CD14-positive monocyte (primary cell): ENCODE data around the gene MIOX. TPM values are rescaled to one million over a fixed set of nuclear protein-coding genes. Genes with fewer than 3 reads are reported as not detected.

Experiments used
- DNase-seq, 3 donors: peaks; one replicate each; pipeline ENCODE4 v3.0.0-alpha.2; 2011 to 2022
- H2AFZ ChIP-seq: 2 replicates; pipeline ENCODE4 v1.6.0; 2012; ENCODE audit warnings: mild to moderate bottlenecking, low read depth, low read length, inconsistent platforms; ENCODE audit not compliant: insufficient read depth, poor library complexity, severe bottlenecking
- H3K27ac ChIP-seq, 2 donors: 1 replicate in 1 of 2; 2 replicates in 1 of 2; pipeline ENCODE4 v1.5.1; 2012 to 2013; ENCODE audit warnings: low read length in 2 of 2, control low read depth in 1 of 2, inconsistent platforms in 1 of 2, low read depth in 1 of 2, mild to moderate bottlenecking in 1 of 2
- H3K27me3 ChIP-seq, 2 donors: one replicate each; pipeline versions ENCODE4 v1.6.0 to v1.6.1; 2011 to 2013; ENCODE audit warnings: low read length in 2 of 2; ENCODE audit not compliant: control insufficient read depth in 2 of 2, insufficient read depth in 2 of 2
- H3K36me3 ChIP-seq, 2 donors: replicated peaks in 1 of 2; 1 replicate in 1 of 2; 2 replicates in 1 of 2; pipeline versions ENCODE4 v1.5.1 to v1.6.1; 2012 to 2013; ENCODE audit warnings: low read length in 2 of 2, control low read depth in 1 of 2, inconsistent platforms in 1 of 2, mild to moderate bottlenecking in 1 of 2; ENCODE audit not compliant: insufficient read depth in 2 of 2, control insufficient read depth in 1 of 2
- H3K4me1 ChIP-seq, 2 donors: 1 replicate in 1 of 2; 2 replicates in 1 of 2; pipeline versions ENCODE4 v1.5.1 to v1.6.1; 2012 to 2013; ENCODE audit warnings: low read length in 2 of 2, control low read depth in 1 of 2, inconsistent platforms in 1 of 2, mild to moderate bottlenecking in 1 of 2, moderate library complexity in 1 of 2; ENCODE audit not compliant: insufficient read depth in 2 of 2, control insufficient read depth in 1 of 2
- H3K4me2 ChIP-seq: replicated peaks from 2 replicates; pipeline ENCODE3; 2012; ENCODE audit warnings: low read length, moderate library complexity, mild to moderate bottlenecking; ENCODE audit not compliant: poor library complexity, severe bottlenecking; ENCODE audit errors: extremely low read depth
- H3K4me3 ChIP-seq, 3 experiments: fragments of 200-600 bp in 1 of 3; sonication (generic) in 1 of 3; replicated peaks in 1 of 3; 1 replicate in 2 of 3; 2 replicates in 1 of 3; pipeline ENCODE4 v1.5.1; 2011 to 2013; ENCODE audit warnings: low read length in 3 of 3, mild to moderate bottlenecking in 3 of 3, control low read depth in 2 of 3, low read depth in 2 of 3, inconsistent platforms in 1 of 3, moderate library complexity in 1 of 3
- H3K79me2 ChIP-seq: 2 replicates; pipeline ENCODE4 v1.6.0; 2012; ENCODE audit warnings: mild to moderate bottlenecking, control low read depth, inconsistent platforms, low read length, moderate library complexity; ENCODE audit not compliant: insufficient read depth
- H3K9ac ChIP-seq: 2 replicates; pipeline ENCODE4 v1.6.0; 2017; ENCODE audit warnings: low read length, mild to moderate bottlenecking; ENCODE audit not compliant: insufficient read depth, poor library complexity, severe bottlenecking
- H3K9me3 ChIP-seq, 2 donors: replicated peaks in 1 of 2; 1 replicate in 1 of 2; 2 replicates in 1 of 2; pipeline versions ENCODE4 v1.5.1 to v1.6.1; 2012 to 2013; ENCODE audit warnings: low read length in 2 of 2, control low read depth in 1 of 2; ENCODE audit not compliant: control insufficient read depth in 1 of 2, insufficient read depth in 1 of 2
- H4K20me1 ChIP-seq: 2 replicates; pipeline ENCODE4 v1.6.0; 2012; ENCODE audit warnings: mild to moderate bottlenecking, low read length, control low read depth, moderate library complexity; ENCODE audit not compliant: insufficient read depth
- H3K27ac Mint-ChIP-seq, 7 donors: one replicate each; pipeline ENCODE4 v1.8.0; 2020; ENCODE audit warnings: mild to moderate bottlenecking in 7 of 7, mixed read lengths in 7 of 7, moderate library complexity in 6 of 7, inconsistent platforms in 2 of 7
- H3K27me3 Mint-ChIP-seq, 3 donors: one replicate each; pipeline ENCODE4 v1.8.0; 2021 to 2022; ENCODE audit warnings: low read depth in 3 of 3, mild to moderate bottlenecking in 3 of 3, mixed read lengths in 3 of 3, moderate library complexity in 3 of 3, inconsistent platforms in 1 of 3
- H3K36me3 Mint-ChIP-seq, 2 donors: one replicate each; pipeline ENCODE4 v1.8.0; 2020; ENCODE audit warnings: mixed read lengths in 2 of 2, inconsistent platforms in 1 of 2, mild to moderate bottlenecking in 1 of 2
- H3K4me1 Mint-ChIP-seq: one replicate; pipeline ENCODE4 v1.8.0; 2020; ENCODE audit warnings: mild to moderate bottlenecking, mixed read lengths
- H3K4me3 Mint-ChIP-seq, 2 donors: one replicate each; pipeline ENCODE4 v1.8.0; 2020; ENCODE audit warnings: mild to moderate bottlenecking in 2 of 2, mixed read lengths in 2 of 2, moderate library complexity in 1 of 2
- H3K9me3 Mint-ChIP-seq, 7 donors: one replicate each; pipeline ENCODE4 v1.8.0; 2020 to 2022; ENCODE audit warnings: mixed read lengths in 7 of 7, mild to moderate bottlenecking in 6 of 7, moderate library complexity in 6 of 7, inconsistent platforms in 2 of 7
- WGBS: methylation state at CpG from one replicate; pipeline ENCODE4 v1.1.5; 2013; ENCODE audit warnings: missing lambda C conversion rate; ENCODE audit not compliant: insufficient coverage; 5-methylcytosine and 5-hydroxymethylcytosine counted together
- intact Hi-C, 2 donors: fragments of 100-400 bp; cut with micrococcal nuclease; formaldehyde crosslinking; loops; one replicate each; pipeline versions ENCODE4 v1.15.0 to v1.15.1; 2023
- polyA plus RNA-seq, 3 donors: library from polyadenylated mRNA; depleted of rRNA in 1 of 3; unstranded in 2 of 3; stranded (reverse) in 1 of 3; fragments of 300-500 nt in 2 of 3; fragments of >200 nt in 1 of 3; fragmentation: Illumina TruSeq in 2 of 3; gene quantifications; 1 replicate in 2 of 3; 2 replicates in 1 of 3; pipeline ENCODE4 v1.2.3, GENCODE V29; 2012 to 2021
- TF ChIP-seq, protein P1 (sequence below): fragments of 200-600 bp; IDR thresholded peaks from one replicate; pipeline ENCODE4 v1.8.0; 2022; ENCODE audit warnings: antibody characterized with exemption, mild to moderate bottlenecking

Gene MIOX
- polyA plus RNA-seq, 3 donors, result not detected

DNA sequence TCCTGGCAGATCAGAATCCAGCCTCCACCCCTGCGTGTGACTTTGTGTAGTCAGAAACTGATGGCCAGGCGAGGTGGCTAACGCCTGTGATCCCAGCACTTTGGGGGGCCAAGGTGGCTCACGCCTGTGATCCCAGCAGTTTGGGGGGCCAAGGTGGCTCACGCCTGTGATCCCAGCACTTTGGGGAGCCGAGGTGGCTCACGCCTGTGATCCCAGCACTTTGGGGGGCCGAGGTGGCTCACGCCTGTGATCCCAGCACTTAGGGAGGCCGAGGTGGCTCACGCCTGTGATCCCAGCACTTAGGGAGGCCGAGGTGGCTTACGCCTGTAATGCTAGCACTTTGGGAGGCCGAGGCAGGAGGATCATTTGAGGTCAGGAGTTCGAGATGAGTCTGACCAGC lies 26.5 kb downstream of the MIOX start:
- peaks cover 12% of the 10 kb centered on the region for H3K4me1 Mint-ChIP-seq
- H3K27me3 Mint-ChIP-seq, result peaks cover 0 to 3% (median 2%) of the 10 kb centered on the region in 3 donors
- peaks cover 10 to 11% of the 10 kb centered on the region in 2 donors for H3K4me1 ChIP-seq
- H3K27ac Mint-ChIP-seq, result peak overlapping the region in 1 of 7 donors; percentile 42
- intact Hi-C loops, result loop anchor here in 1 of 2 donors (5.0 kb wide), 1 partner anchor 64 kb away; the partner anchor contains the start of gene CPT1B
- 97% methylated on average over 15 of the region's 15 CpGs for WGBS
- H3K79me2 ChIP-seq, result peaks cover 85% of the 10 kb centered on the region
- no peak overlapping the region for H3K4me2 ChIP-seq
- H3K27ac ChIP-seq, result no peak overlapping the region
- peaks cover 5% of the 10 kb centered on the region for H4K20me1 ChIP-seq
- H3K4me3 Mint-ChIP-seq, result no peak overlapping the region
- peaks cover 17 to 32% of the 10 kb centered on the region in 2 donors for H3K36me3 ChIP-seq
- H3K36me3 Mint-ChIP-seq, result peaks cover 15 to 38% of the 10 kb centered on the region in 2 donors
- TF ChIP-seq, protein P1, sequence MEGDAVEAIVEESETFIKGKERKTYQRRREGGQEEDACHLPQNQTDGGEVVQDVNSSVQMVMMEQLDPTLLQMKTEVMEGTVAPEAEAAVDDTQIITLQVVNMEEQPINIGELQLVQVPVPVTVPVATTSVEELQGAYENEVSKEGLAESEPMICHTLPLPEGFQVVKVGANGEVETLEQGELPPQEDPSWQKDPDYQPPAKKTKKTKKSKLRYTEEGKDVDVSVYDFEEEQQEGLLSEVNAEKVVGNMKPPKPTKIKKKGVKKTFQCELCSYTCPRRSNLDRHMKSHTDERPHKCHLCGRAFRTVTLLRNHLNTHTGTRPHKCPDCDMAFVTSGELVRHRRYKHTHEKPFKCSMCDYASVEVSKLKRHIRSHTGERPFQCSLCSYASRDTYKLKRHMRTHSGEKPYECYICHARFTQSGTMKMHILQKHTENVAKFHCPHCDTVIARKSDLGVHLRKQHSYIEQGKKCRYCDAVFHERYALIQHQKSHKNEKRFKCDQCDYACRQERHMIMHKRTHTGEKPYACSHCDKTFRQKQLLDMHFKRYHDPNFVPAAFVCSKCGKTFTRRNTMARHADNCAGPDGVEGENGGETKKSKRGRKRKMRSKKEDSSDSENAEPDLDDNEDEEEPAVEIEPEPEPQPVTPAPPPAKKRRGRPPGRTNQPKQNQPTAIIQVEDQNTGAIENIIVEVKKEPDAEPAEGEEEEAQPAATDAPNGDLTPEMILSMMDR, result no peak
- no peaks in the 10 kb centered on the region for H3K9me3 Mint-ChIP-seq
- no peaks in the 10 kb centered on the region for H3K27me3 ChIP-seq
- DNase-seq, result no peak
- no peaks in the 10 kb centered on the region for H3K9me3 ChIP-seq
- no peak overlapping the region for H3K4me3 ChIP-seq
- no peak overlapping the region for H2AFZ ChIP-seq
- no peak overlapping the region for H3K9ac ChIP-seq

DNA sequence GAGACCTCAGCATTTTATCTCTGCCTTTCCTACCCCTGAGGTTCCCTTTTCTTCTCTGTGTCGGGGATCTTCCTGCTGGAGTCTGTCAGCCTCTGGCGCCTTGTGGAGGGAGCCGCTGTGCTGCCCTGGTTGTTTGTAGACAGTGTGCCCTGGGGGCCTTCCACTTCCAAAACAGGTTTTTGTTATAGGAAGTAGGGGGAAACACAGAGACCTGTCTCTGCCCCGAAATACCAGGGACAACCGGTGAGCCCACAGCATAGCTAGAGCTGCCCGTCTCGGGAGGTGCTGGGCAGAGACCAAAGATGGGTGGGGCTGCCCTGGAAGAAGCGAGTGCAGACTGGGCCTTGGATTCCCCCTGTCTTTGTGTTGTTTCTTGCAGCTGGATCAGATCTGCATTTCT lies 29.4 kb downstream of the MIOX start:
- H3K9ac ChIP-seq, result no peak overlapping the region
- H3K27ac ChIP-seq, result no peak overlapping the region
- WGBS, result 96% methylated on average over 5 of the region's 8 CpGs
- peaks cover 22 to 56% of the 10 kb centered on the region in 2 donors for H3K36me3 Mint-ChIP-seq
- H3K4me1 Mint-ChIP-seq, result no peaks in the 10 kb centered on the region
- intact Hi-C loops, result no loop called here
- no peaks in the 10 kb centered on the region for H3K9me3 ChIP-seq
- DNase-seq, result no peak
- TF ChIP-seq, protein P1, result no peak
- H3K4me1 ChIP-seq, result no peaks in the 10 kb centered on the region
- H3K27ac Mint-ChIP-seq, result no peak overlapping the region
- peaks cover 57% of the 10 kb centered on the region for H3K79me2 ChIP-seq
- no peak overlapping the region for H3K4me2 ChIP-seq
- no peak overlapping the region for H3K4me3 Mint-ChIP-seq
- H3K36me3 ChIP-seq, result peaks cover 29 to 50% of the 10 kb centered on the region in 2 donors
- H3K27me3 ChIP-seq, result no peaks in the 10 kb centered on the region
- H3K27me3 Mint-ChIP-seq, result peaks cover 0 to 2% (median 1%) of the 10 kb centered on the region in 3 donors
- no peak overlapping the region for H3K4me3 ChIP-seq
- peaks cover 0 to 1% (median 0%) of the 10 kb centered on the region in 7 donors for H3K9me3 Mint-ChIP-seq
- no peak overlapping the region for H2AFZ ChIP-seq
- peaks cover 6% of the 10 kb centered on the region for H4K20me1 ChIP-seq
